GM23338 (cell line): Measurements from ENCODE around the gene TRMT61A. TPM values are rescaled to one million over a fixed set of nuclear protein-coding genes. Genes with fewer than 3 reads are reported as not detected.

Experiments
- ATAC-seq: fragments of 200-7000 bp; cut with Tn5 transposase; 3 replicates; pipeline ENCODE4 v1.9.1; 2020
- DNase-seq: peaks from one replicate; pipeline ENCODE4 v3.0.0-alpha.2; 2015; ENCODE audit warnings: low spot score
- H2AFZ ChIP-seq: fragments of 200-600 bp; sonication (generic); 2 replicates; pipeline ENCODE4 v1.8.0; 2016; ENCODE audit warnings: antibody characterized with exemption, mild to moderate bottlenecking, moderate library complexity
- H3F3A ChIP-seq: fragments of 200-600 bp; sonication (generic); replicated peaks from 2 replicates; pipeline ENCODE4 v1.8.0; 2017; ENCODE audit warnings: antibody characterized with exemption, mixed run types, low read depth
- H3K27ac ChIP-seq: fragments of 200-600 bp; sonication (generic); 2 replicates; pipeline ENCODE4 v1.6.1; 2016; ENCODE audit warnings: low read depth
- H3K27me3 ChIP-seq: fragments of 200-600 bp; sonication (generic); 2 replicates; pipeline ENCODE4 v1.8.0; 2016; ENCODE audit warnings: mild to moderate bottlenecking, mixed run types, moderate library complexity; ENCODE audit not compliant: insufficient read depth
- H3K36me3 ChIP-seq: fragments of 200-600 bp; sonication (generic); 2 replicates; pipeline ENCODE4 v1.8.0; 2016; ENCODE audit warnings: mild to moderate bottlenecking; ENCODE audit not compliant: insufficient read depth
- H3K4me1 ChIP-seq: fragments of 200-600 bp; sonication (generic); 2 replicates; pipeline ENCODE4 v1.8.0; 2016; ENCODE audit warnings: mild to moderate bottlenecking, moderate library complexity; ENCODE audit not compliant: insufficient read depth
- H3K4me2 ChIP-seq: fragments of 200-600 bp; sonication (generic); 2 replicates; pipeline ENCODE4 v1.7.1; 2017; ENCODE audit warnings: mixed run types
- H3K4me3 ChIP-seq: fragments of 200-600 bp; sonication (generic); 2 replicates; pipeline ENCODE4 v1.6.1; 2016; ENCODE audit warnings: mixed run types
- H3K79me2 ChIP-seq: fragments of 200-600 bp; sonication (generic); replicated peaks from 2 replicates; pipeline ENCODE4 v1.8.0; 2017; ENCODE audit warnings: mild to moderate bottlenecking; ENCODE audit not compliant: insufficient read depth
- H3K9me2 ChIP-seq: fragments of 200-600 bp; sonication (generic); 2 replicates; pipeline ENCODE4 v1.8.0; 2017; ENCODE audit not compliant: insufficient read depth
- H4K20me1 ChIP-seq: fragments of 200-600 bp; sonication (generic); replicated peaks from 2 replicates; pipeline ENCODE4 v1.8.0; 2017; ENCODE audit warnings: mild to moderate bottlenecking; ENCODE audit not compliant: insufficient read depth
- H3K27ac Mint-ChIP-seq: 2 replicates; pipeline ENCODE4 v1.8.0; 2020; ENCODE audit warnings: inconsistent platforms, mild to moderate bottlenecking, moderate library complexity, mixed read lengths
- H3K27me3 Mint-ChIP-seq: 3 replicates; pipeline ENCODE4 v1.8.0; 2022; ENCODE audit warnings: low read depth, mild to moderate bottlenecking, moderate library complexity, mixed read lengths, inconsistent platforms; ENCODE audit not compliant: insufficient read depth, poor library complexity
- H3K36me3 Mint-ChIP-seq: 3 replicates; pipeline ENCODE4 v1.8.0; 2021; ENCODE audit warnings: low read depth, mild to moderate bottlenecking, inconsistent platforms, moderate library complexity, mixed read lengths
- H3K4me1 Mint-ChIP-seq: 3 replicates; pipeline ENCODE4 v1.8.0; 2020; ENCODE audit warnings: mild to moderate bottlenecking, inconsistent platforms, mixed read lengths
- H3K4me3 Mint-ChIP-seq: 3 replicates; pipeline ENCODE4 v1.8.0; 2021; ENCODE audit warnings: moderate library complexity, mild to moderate bottlenecking, inconsistent platforms, mixed read lengths
- H3K9me3 Mint-ChIP-seq: 3 replicates; pipeline ENCODE4 v1.8.0; 2020; ENCODE audit warnings: moderate library complexity, mild to moderate bottlenecking, inconsistent platforms, mixed read lengths
- CREB1 ChIP-seq: fragments of 250-450 bp; sonication (Bioruptor Pico); IDR thresholded peaks from 2 replicates; pipeline ENCODE4 v1.5.0; 2020; ENCODE audit warnings: low read depth, mild to moderate bottlenecking, moderate library complexity
- EZH2 ChIP-seq: fragments of 200-600 bp; sonication (generic); IDR thresholded peaks from one replicate; pipeline ENCODE4 v1.8.0; 2017; ENCODE audit warnings: antibody characterized with exemption, mild to moderate bottlenecking, low read depth; ENCODE audit not compliant: unreplicated experiment
- EZH2phosphoT487 ChIP-seq: fragments of 200-600 bp; sonication (generic); IDR thresholded peaks from one replicate; pipeline ENCODE4 v1.8.1; 2018; ENCODE audit warnings: antibody characterized with exemption; ENCODE audit not compliant: unreplicated experiment
- JUNB ChIP-seq: IDR thresholded peaks from one replicate; pipeline ENCODE4 v1.6.1; 2016; ENCODE audit warnings: antibody characterized with exemption; ENCODE audit not compliant: unreplicated experiment
- REST ChIP-seq: IDR thresholded peaks from one replicate; pipeline ENCODE4 v1.6.1; 2018; ENCODE audit warnings: antibody characterized with exemption; ENCODE audit not compliant: unreplicated experiment
- STAT1 ChIP-seq: IDR thresholded peaks from one replicate; pipeline ENCODE4 v1.6.1; 2016; ENCODE audit warnings: antibody characterized with exemption; ENCODE audit not compliant: unreplicated experiment
- ZNF331 ChIP-seq: fragments of 250-450 bp; sonication (Bioruptor Pico); IDR thresholded peaks from 2 replicates; pipeline ENCODE4 v1.5.0; 2020; ENCODE audit warnings: low read depth, mild to moderate bottlenecking, moderate library complexity
- ZNF462 ChIP-seq: fragments of 250-450 bp; sonication (Bioruptor Pico); IDR thresholded peaks from 2 replicates; pipeline ENCODE4 v1.5.0; 2020; ENCODE audit warnings: mild to moderate bottlenecking, moderate library complexity
- polyA plus RNA-seq: library from polyadenylated mRNA; unstranded; fragments of >200 nt; fragmentation: Nextera tagmentation; extraction: Ambion mirVana; gene quantifications from 2 replicates; pipeline ENCODE4 v1.2.1, GENCODE V29; 2016
- total RNA-seq: library from RNA; depleted of rRNA; stranded (reverse); fragments of >200 nt; shearing (Covaris generic); gene quantifications from 2 replicates; pipeline ENCODE4 v1.2.3, GENCODE V29; 2014

TRMT61A gene
- total and polyA plus RNA-seq, 2 experiments from 2014 or later: 13.4 to 28.2 TPM

GRCh38 chr14:103532216-103533136, 3.5 kb downstream of the TRMT61A start:
- peaks cover 16% of the 10 kb centered on the region for H3K4me1 Mint-ChIP-seq
- TF ChIP-seq EZH2 (no peak), CREB1 (CRISPR knock-in tag) (no peak)
- no peak overlapping the region for H3K27ac Mint-ChIP-seq
- peaks cover 4% of the 10 kb centered on the region; the same call in 1 of the 3 replicates for H3K36me3 Mint-ChIP-seq
- Histone ChIP-seq H3K9me2 (no peaks in the 10 kb centered on the region), H2AFZ (no peak overlapping the region), H3K27ac (no peak overlapping the region), H3K4me3 (no peak overlapping the region), H3K4me2 (no peak overlapping the region), H3K79me2 (peaks cover 22% of the 10 kb centered on the region), H3F3A (0 out of 2 replicates have a peak, but pooled peaks cover 6% of the 10 kb centered on the region), H3K36me3 (no peaks in the 10 kb centered on the region), H4K20me1 (peaks cover 10% of the 10 kb centered on the region), H3K4me1 (peaks cover 4% of the 10 kb centered on the region; the same call in 1 of the 2 replicates), H3K27me3 (no peaks in the 10 kb centered on the region)
- no peak for ATAC-seq
- H3K27me3 Mint-ChIP-seq: peaks cover 14% of the 10 kb centered on the region
- H3K4me3 Mint-ChIP-seq: no peak overlapping the region
- no peak for DNase-seq
- H3K9me3 Mint-ChIP-seq: no peaks in the 10 kb centered on the region; the same call in 2 of the 3 replicates

GRCh38 chr14:103533137-103533998, 4.4 kb downstream of the TRMT61A start:
- H3K36me3 ChIP-seq: no peaks in the 10 kb centered on the region
- no peak overlapping the region for H3K27ac Mint-ChIP-seq
- peaks cover 4% of the 10 kb centered on the region; the same call in 1 of the 3 replicates for H3K36me3 Mint-ChIP-seq
- no peaks in the 10 kb centered on the region for H3K27me3 ChIP-seq
- no peak overlapping the region for H3K4me3 Mint-ChIP-seq
- H3K4me3 ChIP-seq: no peak overlapping the region
- no peak overlapping the region for H3K4me2 ChIP-seq
- 0 out of 2 replicates have a peak, but pooled peaks cover 4% of the 10 kb centered on the region for H3F3A ChIP-seq
- H3K9me2 ChIP-seq: no peaks in the 10 kb centered on the region
- H3K27me3 Mint-ChIP-seq: peaks cover 14% of the 10 kb centered on the region
- peaks cover 10% of the 10 kb centered on the region for H4K20me1 ChIP-seq
- peaks cover 2% of the 10 kb centered on the region; the same call in 1 of the 2 replicates for H3K4me1 ChIP-seq
- no peak overlapping the region for H3K27ac ChIP-seq
- ATAC-seq (no peak), DNase-seq (no peak)
- no peaks in the 10 kb centered on the region; the same call in 2 of the 3 replicates for H3K9me3 Mint-ChIP-seq
- peaks cover 22% of the 10 kb centered on the region for H3K79me2 ChIP-seq
- no peak overlapping the region for H2AFZ ChIP-seq
- peaks cover 12% of the 10 kb centered on the region for H3K4me1 Mint-ChIP-seq
- TF ChIP-seq ZNF331 (CRISPR knock-in tag) (no peak), ZNF462 (no peak), EZH2 (no peak), STAT1 (no peak), REST (no peak), JUNB (no peak), EZH2phosphoT487 (no peak), CREB1 (CRISPR knock-in tag) (no peak)
